NB4 (cell line): ENCODE results near the gene ATP13A4.

ENCODE experiments used
- CTCF ChIP-seq: IDR thresholded peaks from one replicate; pipeline ENCODE4 v1.5.1; 2012; ENCODE audit warnings: low read depth, low read length
- MAX ChIP-seq: IDR thresholded peaks from 2 replicates; pipeline ENCODE4 v1.6.1; 2011; ENCODE audit warnings: low read depth, low read length
- POLR2A ChIP-seq: IDR thresholded peaks from 2 replicates; pipeline ENCODE4 v1.6.1; 2011; ENCODE audit warnings: mild to moderate bottlenecking; ENCODE audit not compliant: insufficient read length; ENCODE audit errors: extremely low read depth

- TF ChIP-seq CTCF: no peak
- no peak for TF ChIP-seq POLR2A
- TF ChIP-seq MAX: no peak
These were observed 162.8 kb downstream of the ATP13A4 start for GRCh38 chr3:193391902-193392301.
